ENCODE results near the gene IL20RA. TPM values are rescaled to one million over a fixed set of nuclear protein-coding genes. Genes with fewer than 3 reads are reported as not detected.

The IL20RA gene
- total RNA-seq, 6 donors from 2014 or later = 7.5 to 44.8 (median 9.7) TPM

GRCh38 chr6:136959471-136959891 is 85.3 kb downstream of the IL20RA start:
- no peaks in the 10 kb centered on the region for H3K36me3 ChIP-seq
- ATAC-seq (ENCODE audit: low FRiP score in 2 of 2) (peak; percentile 44 to 55), DNase-seq (peak; percentile 28 to 56)
- H3K27me3 ChIP-seq = no peaks in the 10 kb centered on the region
- WGBS, 2 donors = 54 to 56% methylated on average over 14 of the region's 14 CpGs
- TF ChIP-seq POLR2AphosphoS5 (IDR thresholded peaks at IDR 0.05) (no peak), CTCF (IDR thresholded peaks at IDR 0.05) (no peak), EP300 (IDR thresholded peaks at IDR 0.05) (no peak), POLR2A (IDR thresholded peaks at IDR 0.05) (no peak)
- no peak overlapping the region for H3K27ac ChIP-seq
- H3K4me1 ChIP-seq = peaks cover 0 to 9% (median 2%) of the 10 kb centered on the region in 4 donors
- H3K9me3 ChIP-seq = no peaks in the 10 kb centered on the region
- H3K4me3 ChIP-seq = no peak overlapping the region

GRCh38 chr6:136958168-136958567 is 86.6 kb downstream of the IL20RA start:
- H3K9me3 ChIP-seq = no peaks in the 10 kb centered on the region
- no peak overlapping the region for H3K27ac ChIP-seq
- no peak for DNase-seq
- TF ChIP-seq EP300 (IDR thresholded peaks at IDR 0.05) (no peak), CTCF (IDR thresholded peaks at IDR 0.05) (no peak), POLR2AphosphoS5 (IDR thresholded peaks at IDR 0.05) (no peak), POLR2A (IDR thresholded peaks at IDR 0.05) (no peak)
- ATAC-seq (ENCODE audit: low FRiP score in 2 of 2) = no peak
- WGBS, 2 donors = 95 to 97% methylated on average over 5 of the region's 5 CpGs
- H3K36me3 ChIP-seq = no peaks in the 10 kb centered on the region
- no peak overlapping the region for H3K4me3 ChIP-seq
- no peaks in the 10 kb centered on the region for H3K27me3 ChIP-seq
- H3K4me1 ChIP-seq = peaks cover 0 to 9% (median 2%) of the 10 kb centered on the region in 4 donors

- H3K9me3 ChIP-seq = no peaks in the 10 kb centered on the region
- 29 to 42% methylated on average over 11 to 14 of the region's 14 CpGs for WGBS, 2 donors
- no peak overlapping the region for H3K4me3 ChIP-seq
- H3K4me1 ChIP-seq = peaks cover 0 to 9% (median 2%) of the 10 kb centered on the region in 4 donors
- no peak overlapping the region for H3K27ac ChIP-seq
- DNase-seq (peak in 1 of 2 donors; percentile 20), ATAC-seq (ENCODE audit: low FRiP score in 2 of 2) (peak in 1 of 2 donors; percentile 19)
- no peaks in the 10 kb centered on the region for H3K27me3 ChIP-seq
- H3K36me3 ChIP-seq = no peaks in the 10 kb centered on the region
- TF ChIP-seq EP300 (IDR thresholded peaks at IDR 0.05) (no peak), CTCF (IDR thresholded peaks at IDR 0.05) (no peak), POLR2AphosphoS5 (IDR thresholded peaks at IDR 0.05) (no peak), POLR2A (IDR thresholded peaks at IDR 0.05) (no peak)
These were observed 87.9 kb downstream of the IL20RA start for GRCh38 chr6:136956590-136957544.

- Histone ChIP-seq H3K36me3 (no peaks in the 10 kb centered on the region), H3K4me1 (peaks cover 0 to 9% (median 2%) of the 10 kb centered on the region in 4 donors), H3K27ac (no peak overlapping the region), H3K9me3 (no peaks in the 10 kb centered on the region), H3K27me3 (no peaks in the 10 kb centered on the region), H3K4me3 (no peak overlapping the region)
- DNase-seq = no peak
- no peak for ATAC-seq (ENCODE audit: low FRiP score in 2 of 2)
- no peak for TF ChIP-seq POLR2A (IDR thresholded peaks at IDR 0.05)
- TF ChIP-seq EP300 (IDR thresholded peaks at IDR 0.05) = no peak
- no peak for TF ChIP-seq CTCF (IDR thresholded peaks at IDR 0.05)
- WGBS, 2 donors = 84 to 97% methylated on average over 3 of the region's 3 CpGs
These were observed 89.6 kb downstream of the IL20RA start for GRCh38 chr6:136955123-136955522.
